HepG2 (cell line): ENCODE data around the gene ESPN. TPM values are rescaled to one million over a fixed set of nuclear protein-coding genes. Genes with fewer than 3 reads are reported as not detected.
"Not testable (repeated sequence)": the region's sequence is repeated elsewhere in the genome, so short reads cannot be mapped to it uniquely, and the experiment has no call there.

Experiments
- ATAC-seq: fragments of 200-7000 bp; cut with Tn5 transposase; 3 replicates; pipeline ENCODE4 v1.9.1; 2020; ENCODE audit warnings: mild to moderate bottlenecking, moderate library complexity
- BruUV-seq: library from RNA; stranded (reverse); fragments of 400-500 nt; replicated peaks from 2 replicates; lab custom pipeline; 2021; lab: Mats Ljungman, UMichigan
- CTCF ChIA-PET: fragments of 300-600 bp; formaldehyde crosslinking; extraction: SDS; loops from one replicate; lab custom pipeline; 2021; ENCODE audit warnings: low total read pairs, inconsistent platforms, low intra/inter-chr PET ratio; lab: Yijun Ruan, JAX
- POLR2A ChIA-PET: fragments of 350-600 bp; sonication (Branson Sonifier 250); formaldehyde crosslinking; loops from one replicate; lab custom pipeline; 2020; ENCODE audit warnings: antibody characterized with exemption, inconsistent platforms; lab: Yijun Ruan, JAX
- DNase-seq: peaks from one replicate; pipeline ENCODE4 v3.0.0-alpha.2; 2015; ENCODE audit warnings: low spot score
- FAIRE-seq: peaks from 3 replicates; lab custom pipeline; 2011; peaks lifted over from hg19 to GRCh38; lab: Jason Lieb, UNC
- H2AFZ ChIP-seq: one replicate; pipeline ENCODE4 v1.6.1; 2011; ENCODE audit warnings: low read length, inconsistent platforms
- H3K27ac ChIP-seq: fragments of 300-600 bp; 3 replicates; pipeline ENCODE4 v1.8.0; 2011; ENCODE audit warnings: mixed run types, mild to moderate bottlenecking, mixed read lengths, low read length, inconsistent platforms; ENCODE audit not compliant: insufficient read depth; ENCODE audit errors: extremely low read length
- H3K27me3 ChIP-seq, 2 experiments: fragments of 200-600 bp in 1 of 2; 2 replicates in 1 of 2; 3 replicates in 1 of 2; pipeline versions ENCODE4 v1.6.0 to v1.8.0; 2011; ENCODE audit warnings: low read length in 2 of 2, mild to moderate bottlenecking in 2 of 2, moderate library complexity in 2 of 2, inconsistent platforms in 1 of 2; ENCODE audit not compliant: insufficient read depth in 2 of 2, control insufficient read depth in 1 of 2
- H3K36me3 ChIP-seq, 2 experiments: fragments of 200-600 bp in 1 of 2; replicated peaks in 1 of 2; 2 replicates in 1 of 2; 3 replicates in 1 of 2; pipeline versions ENCODE4 v1.5.1 to v1.8.0; 2011; ENCODE audit warnings: low read length in 2 of 2, inconsistent platforms in 1 of 2; ENCODE audit not compliant: insufficient read depth in 2 of 2, control insufficient read depth in 1 of 2
- H3K4me1 ChIP-seq: 2 replicates; pipeline ENCODE4 v1.5.1; 2012; ENCODE audit warnings: low read length, inconsistent platforms; ENCODE audit not compliant: insufficient read depth
- H3K4me2 ChIP-seq: 2 replicates; pipeline ENCODE4 v1.6.0; 2011; ENCODE audit warnings: low read depth, low read length, inconsistent platforms
- H3K4me3 ChIP-seq, 3 experiments: fragments of 200-600 bp in 1 of 3; sonication (generic), shearing (Covaris generic) in 1 of 3; replicated peaks in 1 of 3; 2 replicates each; pipeline ENCODE4 v1.5.1; 2011 to 2016; ENCODE audit warnings: low read length in 3 of 3, inconsistent platforms in 2 of 3, low read depth in 2 of 3, mild to moderate bottlenecking in 2 of 3, control low read depth in 1 of 3, mixed read lengths in 1 of 3; ENCODE audit not compliant: insufficient read depth in 1 of 3
- H3K79me2 ChIP-seq: one replicate; pipeline ENCODE4 v1.6.1; 2011; ENCODE audit warnings: low read length, inconsistent platforms; ENCODE audit not compliant: insufficient read depth
- H3K9ac ChIP-seq: 2 replicates; pipeline ENCODE4 v1.6.0; 2011; ENCODE audit warnings: mild to moderate bottlenecking, low read depth, low read length, inconsistent platforms; ENCODE audit not compliant: insufficient read depth
- H3K9me3 ChIP-seq: 2 replicates; pipeline ENCODE4 v1.5.1; 2012; ENCODE audit warnings: mild to moderate bottlenecking, low read length
- H4K20me1 ChIP-seq: 2 replicates; pipeline ENCODE4 v1.6.0; 2011; ENCODE audit warnings: inconsistent platforms, mild to moderate bottlenecking, low read length, moderate library complexity; ENCODE audit not compliant: insufficient read depth
- BCL6 ChIP-seq: IDR thresholded peaks from 2 replicates; pipeline ENCODE4 v1.6.1; 2016; ENCODE audit warnings: missing genetic modification reagents, missing compliant biosample characterization
- HDAC2 ChIP-seq: sonication (generic); formaldehyde crosslinking; IDR thresholded peaks from 2 replicates; pipeline ENCODE4 v1.4.0; 2020; ENCODE audit warnings: missing genetic modification reagents
- HOXA3 ChIP-seq: sonication (generic); formaldehyde crosslinking; IDR thresholded peaks from 2 replicates; pipeline ENCODE4 v1.5.0; 2020; ENCODE audit warnings: missing genetic modification reagents
- MEIS2 ChIP-seq: sonication (generic); formaldehyde crosslinking; IDR thresholded peaks from 2 replicates; pipeline ENCODE4 v1.9.0; 2021; ENCODE audit warnings: mild to moderate bottlenecking, missing genetic modification reagents
- MNT ChIP-seq: fragments of 450-650 bp; IDR thresholded peaks from 2 replicates; pipeline ENCODE4 v1.6.1; 2016
- RARA ChIP-seq: IDR thresholded peaks from 2 replicates; pipeline ENCODE4 v1.6.1; 2016; ENCODE audit warnings: missing genetic modification reagents, missing compliant biosample characterization
- RXRB ChIP-seq: IDR thresholded peaks from 2 replicates; pipeline ENCODE4 v1.6.1; 2016; ENCODE audit warnings: borderline replicate concordance, missing genetic modification reagents, missing compliant biosample characterization
- SAP130 ChIP-seq: IDR thresholded peaks from 2 replicates; pipeline ENCODE4 v1.6.1; 2016; ENCODE audit warnings: low read depth
- SP5 ChIP-seq: IDR thresholded peaks from 2 replicates; pipeline ENCODE4 v1.6.1; 2016; ENCODE audit warnings: low read depth, borderline replicate concordance
- SPEN ChIP-seq: sonication (generic); formaldehyde crosslinking; IDR thresholded peaks from 2 replicates; pipeline ENCODE4 v1.5.1; 2020; ENCODE audit warnings: low read depth, mild to moderate bottlenecking, missing genetic modification reagents
- SSRP1 ChIP-seq: IDR thresholded peaks from 2 replicates; pipeline ENCODE4 v1.6.1; 2016; ENCODE audit warnings: control low read depth
- ZFX ChIP-seq: sonication (generic); formaldehyde crosslinking; IDR thresholded peaks from 2 replicates; pipeline ENCODE4 v1.4.0; 2020; ENCODE audit warnings: mild to moderate bottlenecking, low read depth, missing genetic modification reagents, moderate library complexity
- ZNF263 ChIP-seq: sonication (generic); formaldehyde crosslinking; IDR thresholded peaks from 2 replicates; pipeline ENCODE4 v1.4.0; 2020; ENCODE audit warnings: missing genetic modification reagents
- ZNF430 ChIP-seq: sonication (generic); formaldehyde crosslinking; IDR thresholded peaks from 2 replicates; pipeline ENCODE4 v1.9.0; 2021; ENCODE audit warnings: mild to moderate bottlenecking, missing genetic modification reagents
- ZNF564 ChIP-seq: sonication (generic); formaldehyde crosslinking; IDR thresholded peaks from 2 replicates; pipeline ENCODE4 v1.8.1; 2023; ENCODE audit warnings: mild to moderate bottlenecking, missing genetic modification reagents
- ZNF790 ChIP-seq: sonication (generic); formaldehyde crosslinking; IDR thresholded peaks from 2 replicates; pipeline ENCODE4 v1.8.0; 2022; ENCODE audit warnings: missing genetic modification reagents, mild to moderate bottlenecking, borderline replicate concordance
- WGBS: methylation state at CpG from one replicate; pipeline ENCODE4 v1.1.6; 2017; ENCODE audit warnings: low lambda C conversion rate; 5-methylcytosine and 5-hydroxymethylcytosine counted together
- in situ Hi-C: cut with HindIII; loops from 2 replicates; pipeline ENCODE4 v1.10.0; 2017; ENCODE audit warnings: low pct_unique_long_range_greater_than_20kb; ENCODE audit not compliant: extremely low pct_ligation_motif_present
- intact Hi-C: fragments of 100-400 bp; cut with micrococcal nuclease; formaldehyde crosslinking; loops from one replicate; pipeline ENCODE4 v1.10.0; 2022; ENCODE audit not compliant: unreplicated experiment
- polyA plus RNA-seq, 8 experiments: library from polyadenylated mRNA; depleted of rRNA in 3 of 8; stranded (reverse) in 7 of 8; unstranded in 1 of 8; fragments of >200 nt; fragmentation: Illumina TruSeq in 4 of 8; extraction: Trizol in 4 of 8; gene quantifications; 2 replicates each; pipeline versions ENCODE4 v1.2.1 to v1.2.3, GENCODE V29; 2011 to 2016; ENCODE audit warnings: low read depth in 4 of 8, missing spikeins in 1 of 8, mixed read lengths in 1 of 8; ENCODE audit not compliant: insufficient read depth in 1 of 8
- total RNA-seq, 5 experiments: library from RNA; depleted of rRNA; stranded (reverse); fragments of >200 nt; fragmentation: Illumina TruSeq; extraction: Trizol; gene quantifications; 2 replicates each; pipeline ENCODE4 v1.2.3, GENCODE V29; 2016; ENCODE audit warnings: low read depth in 1 of 5
- TF ChIP-seq, protein P1 (sequence below): sonication (generic); formaldehyde crosslinking; IDR thresholded peaks from 2 replicates; pipeline ENCODE4 v1.4.0; 2020; ENCODE audit warnings: missing genetic modification reagents
- TF ChIP-seq, protein P2 (sequence below): sonication (generic); formaldehyde crosslinking; IDR thresholded peaks from 2 replicates; pipeline ENCODE4 v1.5.0; 2020; ENCODE audit warnings: mild to moderate bottlenecking, missing genetic modification reagents, moderate library complexity
- TF ChIP-seq, protein P3 (sequence below): sonication (generic); formaldehyde crosslinking; IDR thresholded peaks from 2 replicates; pipeline ENCODE4 v1.4.0; 2020; ENCODE audit warnings: missing genetic modification reagents

Gene ESPN
- total and polyA plus RNA-seq, 2 of the 13 experiments (the other 11 are each of a cell fraction or from before 2014, with no cell fraction given): 48.6 to 54.2 TPM

GRCh38 chr1:6445929-6446328, 21.4 kb downstream of the ESPN start:
- 0% methylated on average over 3 of the region's 4 CpGs for WGBS
- Histone ChIP-seq H3K4me3 (peak overlapping the region; percentile 26 to 78 (median 60); a peak in 5 of 6 replicates), H3K4me2 (peak overlapping the region; percentile 99), H3K9ac (peak overlapping the region; percentile 64), H3K4me1 (peaks cover 43% of the 10 kb centered on the region), H3K27ac (peak overlapping the region; percentile 91), H3K79me2 (peaks cover 14% of the 10 kb centered on the region)
- DNase-seq: peak; percentile 61
- H2AFZ ChIP-seq, H4K20me1 ChIP-seq, H3K27me3 ChIP-seq, H3K36me3 ChIP-seq, H3K9me3 ChIP-seq, BruUV-seq, in situ Hi-C loops: not testable (repeated sequence)
- intact Hi-C loops: loop anchor here (1.0 to 10.0 kb wide), 3 partner anchors 19 to 651 kb away; no protein-coding TSS in a partner anchor
- peak; percentile 81 for FAIRE-seq
- peak; percentile 23 for ATAC-seq
- CTCF ChIA-PET: interaction anchor here (1.6 kb wide), 1 partner anchor 18 kb away, joined by 5 read pairs; no protein-coding TSS in a partner anchor
- POLR2A ChIA-PET: interaction anchor here (1.0 to 1.5 kb wide), 4 partner anchors 13 to 45 kb away, joined by 3 to 5 read pairs (median 4); no protein-coding TSS in a partner anchor
- TF ChIP-seq ZNF564 (CRISPR knock-in tag) (peak; percentile 14; the same call in 1 of the 2 replicates), ZNF790 (peak; percentile 31; the same call in 1 of the 2 replicates), MEIS2 (CRISPR knock-in tag) (peak; percentile 32; the same call in 1 of the 2 replicates), SPEN (CRISPR knock-in tag) (0 out of 2 replicates have a peak, but pooled peaks have one; percentile 41), SP5 (CRISPR knock-in tag) (peak; percentile 81; the same call in 1 of the 2 replicates), ZNF430 (CRISPR knock-in tag) (0 out of 2 replicates have a peak, but pooled peaks have one; percentile 1), ZNF263 (CRISPR knock-in tag) (0 out of 2 replicates have a peak, but pooled peaks have one; percentile 34), SAP130 (CRISPR knock-in tag) (peak; percentile 82), BCL6 (CRISPR knock-in tag) (peak; percentile 86), ZFX (peak; percentile 66), HDAC2 (CRISPR knock-in tag) (0 out of 2 replicates have a peak, but pooled peaks have one; percentile 27), RXRB (CRISPR knock-in tag) (peak; percentile 96), HOXA3 (CRISPR knock-in tag) (peak; percentile 45; the same call in 1 of the 2 replicates), MNT (0 out of 2 replicates have a peak, but pooled peaks have one; percentile 4), SSRP1 (CRISPR knock-in tag) (0 out of 2 replicates have a peak, but pooled peaks have one; percentile 45), RARA (CRISPR knock-in tag) (peak; percentile 90)
- TF ChIP-seq, protein P1, sequence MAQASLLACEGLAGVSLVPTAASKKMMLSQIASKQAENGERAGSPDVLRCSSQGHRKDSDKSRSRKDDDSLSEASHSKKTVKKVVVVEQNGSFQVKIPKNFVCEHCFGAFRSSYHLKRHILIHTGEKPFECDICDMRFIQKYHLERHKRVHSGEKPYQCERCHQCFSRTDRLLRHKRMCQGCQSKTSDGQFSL (CRISPR knock-in tag): peak; percentile 87; the same call in 1 of the 2 replicates
- TF ChIP-seq, protein P2, sequence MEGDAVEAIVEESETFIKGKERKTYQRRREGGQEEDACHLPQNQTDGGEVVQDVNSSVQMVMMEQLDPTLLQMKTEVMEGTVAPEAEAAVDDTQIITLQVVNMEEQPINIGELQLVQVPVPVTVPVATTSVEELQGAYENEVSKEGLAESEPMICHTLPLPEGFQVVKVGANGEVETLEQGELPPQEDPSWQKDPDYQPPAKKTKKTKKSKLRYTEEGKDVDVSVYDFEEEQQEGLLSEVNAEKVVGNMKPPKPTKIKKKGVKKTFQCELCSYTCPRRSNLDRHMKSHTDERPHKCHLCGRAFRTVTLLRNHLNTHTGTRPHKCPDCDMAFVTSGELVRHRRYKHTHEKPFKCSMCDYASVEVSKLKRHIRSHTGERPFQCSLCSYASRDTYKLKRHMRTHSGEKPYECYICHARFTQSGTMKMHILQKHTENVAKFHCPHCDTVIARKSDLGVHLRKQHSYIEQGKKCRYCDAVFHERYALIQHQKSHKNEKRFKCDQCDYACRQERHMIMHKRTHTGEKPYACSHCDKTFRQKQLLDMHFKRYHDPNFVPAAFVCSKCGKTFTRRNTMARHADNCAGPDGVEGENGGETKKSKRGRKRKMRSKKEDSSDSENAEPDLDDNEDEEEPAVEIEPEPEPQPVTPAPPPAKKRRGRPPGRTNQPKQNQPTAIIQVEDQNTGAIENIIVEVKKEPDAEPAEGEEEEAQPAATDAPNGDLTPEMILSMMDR (CRISPR knock-in tag): peak; percentile 57
- TF ChIP-seq, protein P3, sequence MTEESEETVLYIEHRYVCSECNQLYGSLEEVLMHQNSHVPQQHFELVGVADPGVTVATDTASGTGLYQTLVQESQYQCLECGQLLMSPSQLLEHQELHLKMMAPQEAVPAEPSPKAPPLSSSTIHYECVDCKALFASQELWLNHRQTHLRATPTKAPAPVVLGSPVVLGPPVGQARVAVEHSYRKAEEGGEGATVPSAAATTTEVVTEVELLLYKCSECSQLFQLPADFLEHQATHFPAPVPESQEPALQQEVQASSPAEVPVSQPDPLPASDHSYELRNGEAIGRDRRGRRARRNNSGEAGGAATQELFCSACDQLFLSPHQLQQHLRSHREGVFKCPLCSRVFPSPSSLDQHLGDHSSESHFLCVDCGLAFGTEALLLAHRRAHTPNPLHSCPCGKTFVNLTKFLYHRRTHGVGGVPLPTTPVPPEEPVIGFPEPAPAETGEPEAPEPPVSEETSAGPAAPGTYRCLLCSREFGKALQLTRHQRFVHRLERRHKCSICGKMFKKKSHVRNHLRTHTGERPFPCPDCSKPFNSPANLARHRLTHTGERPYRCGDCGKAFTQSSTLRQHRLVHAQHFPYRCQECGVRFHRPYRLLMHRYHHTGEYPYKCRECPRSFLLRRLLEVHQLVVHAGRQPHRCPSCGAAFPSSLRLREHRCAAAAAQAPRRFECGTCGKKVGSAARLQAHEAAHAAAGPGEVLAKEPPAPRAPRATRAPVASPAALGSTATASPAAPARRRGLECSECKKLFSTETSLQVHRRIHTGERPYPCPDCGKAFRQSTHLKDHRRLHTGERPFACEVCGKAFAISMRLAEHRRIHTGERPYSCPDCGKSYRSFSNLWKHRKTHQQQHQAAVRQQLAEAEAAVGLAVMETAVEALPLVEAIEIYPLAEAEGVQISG (CRISPR knock-in tag): peak; percentile 62
